Mesenchymal stem cell (in vitro differentiated cells and primary cell): Measurements from ENCODE around the gene ARHGAP12.

ENCODE experiments used
- DNase-seq: peaks from one replicate; pipeline ENCODE4 v3.0.0-alpha.2; 2013
- H2AFZ ChIP-seq: one replicate; pipeline ENCODE4 v1.6.1; 2013; ENCODE audit warnings: low read depth, mild to moderate bottlenecking, control low read depth, inconsistent platforms, low read length, moderate library complexity
- H2AK5ac ChIP-seq: 2 replicates; pipeline ENCODE4 v1.6.1; 2013; ENCODE audit warnings: low read length, moderate library complexity, mild to moderate bottlenecking, inconsistent platforms; ENCODE audit not compliant: severe bottlenecking
- H2BK120ac ChIP-seq: one replicate; pipeline ENCODE4 v1.6.1; 2013; ENCODE audit warnings: low read depth, mild to moderate bottlenecking, inconsistent platforms, low read length, moderate library complexity
- H2BK12ac ChIP-seq, 2 experiments: one replicate each; pipeline ENCODE4 v1.6.1; 2013; ENCODE audit warnings: inconsistent platforms in 2 of 2, low read length in 2 of 2, mild to moderate bottlenecking in 2 of 2, moderate library complexity in 2 of 2, control low read depth in 1 of 2
- H2BK15ac ChIP-seq: one replicate; pipeline ENCODE4 v1.6.1; 2013; ENCODE audit warnings: mild to moderate bottlenecking, low read depth, inconsistent platforms; ENCODE audit not compliant: poor library complexity, severe bottlenecking
- H2BK5ac ChIP-seq: 2 replicates; pipeline ENCODE4 v1.6.1; 2013; ENCODE audit warnings: low read depth, mild to moderate bottlenecking, low read length, control low read depth, inconsistent platforms; ENCODE audit not compliant: poor library complexity, severe bottlenecking
- H3K14ac ChIP-seq, 2 experiments: one replicate each; pipeline ENCODE4 v1.6.1; 2013; ENCODE audit warnings: inconsistent platforms in 2 of 2, low read length in 2 of 2, control low read depth in 1 of 2, mild to moderate bottlenecking in 1 of 2, moderate library complexity in 1 of 2
- H3K18ac ChIP-seq, 2 experiments: one replicate each; pipeline ENCODE4 v1.6.1; 2013; ENCODE audit warnings: inconsistent platforms in 2 of 2, low read length in 2 of 2, control low read depth in 1 of 2, low read depth in 1 of 2, mild to moderate bottlenecking in 1 of 2
- H3K23ac ChIP-seq, 2 experiments: one replicate each; pipeline ENCODE4 v1.6.1; 2013; ENCODE audit warnings: inconsistent platforms in 2 of 2, low read length in 2 of 2, mild to moderate bottlenecking in 2 of 2, moderate library complexity in 2 of 2, control low read depth in 1 of 2
- H3K27ac ChIP-seq: 2 replicates; pipeline ENCODE4 v1.5.1; 2013; ENCODE audit warnings: mild to moderate bottlenecking, moderate library complexity, low read length, control low read depth, inconsistent platforms; ENCODE audit not compliant: poor library complexity, severe bottlenecking
- H3K27me3 ChIP-seq, 2 experiments: 2 replicates each; pipeline versions ENCODE4 v1.6.1 to v1.7.0; 2013; ENCODE audit warnings: low read length in 2 of 2, mild to moderate bottlenecking in 2 of 2, moderate library complexity in 2 of 2, control low read depth in 1 of 2, inconsistent platforms in 1 of 2; ENCODE audit not compliant: control insufficient read depth in 1 of 2, insufficient read depth in 1 of 2
- H3K36me3 ChIP-seq, 2 experiments: 2 replicates each; pipeline versions ENCODE4 v1.6.1 to v1.7.0; 2013; ENCODE audit warnings: low read length in 2 of 2, control low read depth in 1 of 2, inconsistent platforms in 1 of 2, low read depth in 1 of 2, mild to moderate bottlenecking in 1 of 2; ENCODE audit not compliant: insufficient read depth in 2 of 2, control insufficient read depth in 1 of 2
- H3K4ac ChIP-seq, 2 experiments: one replicate each; pipeline ENCODE4 v1.6.1; 2013; ENCODE audit warnings: inconsistent platforms in 2 of 2, low read length in 2 of 2, mild to moderate bottlenecking in 2 of 2, moderate library complexity in 2 of 2, control low read depth in 1 of 2, low read depth in 1 of 2
- H3K4me1 ChIP-seq: 2 replicates; pipeline ENCODE4 v1.6.1; 2013; ENCODE audit warnings: low read depth, low read length, control low read depth; ENCODE audit not compliant: control insufficient read depth, insufficient read depth
- H3K4me2 ChIP-seq: 2 replicates; pipeline ENCODE4 v1.6.1; 2013; ENCODE audit warnings: low read length, mild to moderate bottlenecking, inconsistent platforms; ENCODE audit not compliant: poor library complexity, severe bottlenecking
- H3K4me3 ChIP-seq, 2 experiments: 2 replicates each; pipeline versions ENCODE4 v1.5.1 to v1.7.0; 2013; ENCODE audit warnings: low read length in 2 of 2, mild to moderate bottlenecking in 2 of 2, control low read depth in 1 of 2, low read depth in 1 of 2; ENCODE audit not compliant: insufficient read depth in 1 of 2
- H3K79me1 ChIP-seq: replicated peaks from 2 replicates; pipeline ENCODE4 v1.6.1; 2013; ENCODE audit warnings: mild to moderate bottlenecking, control low read depth, low read length, inconsistent platforms; ENCODE audit not compliant: poor library complexity, severe bottlenecking
- H3K9ac ChIP-seq: 2 replicates; pipeline ENCODE4 v1.7.0; 2013; ENCODE audit warnings: mild to moderate bottlenecking, low read length, moderate library complexity
- H3K9me3 ChIP-seq: 2 replicates; pipeline ENCODE4 v1.7.0; 2013; ENCODE audit warnings: mild to moderate bottlenecking, low read length; ENCODE audit not compliant: control insufficient read depth
- H4K8ac ChIP-seq: one replicate; pipeline ENCODE4 v1.6.1; 2013; ENCODE audit warnings: inconsistent platforms, mild to moderate bottlenecking, low read length, moderate library complexity
- H4K91ac ChIP-seq: one replicate; pipeline ENCODE4 v1.6.1; 2013; ENCODE audit warnings: mild to moderate bottlenecking, low read length, inconsistent platforms
- WGBS: methylation state at CpG from one replicate; pipeline ENCODE4 v1.1.7; 2013; ENCODE audit warnings: mixed read lengths; 5-methylcytosine and 5-hydroxymethylcytosine counted together

The ARHGAP12 gene

GRCh38 chr10:31761156-31761555, 167.5 kb downstream of the ARHGAP12 start:
- Histone ChIP-seq H3K27ac (peak overlapping the region; percentile 96), H3K4me1 (peaks cover 9% of the 10 kb centered on the region), H3K9ac (peak overlapping the region; percentile 89)

GRCh38 chr10:31760674-31761081, 168.0 kb downstream of the ARHGAP12 start:
- H3K27ac ChIP-seq, result peak overlapping the region; percentile 96
- H3K4me2 ChIP-seq, result peak overlapping the region; percentile 78
- no peak overlapping the region for H2AFZ ChIP-seq
- DNase-seq, result peak; percentile 32
- H4K91ac ChIP-seq, result no peak overlapping the region
- H3K9me3 ChIP-seq, result no peaks in the 10 kb centered on the region
- H3K23ac ChIP-seq, result no peak overlapping the region
- peak overlapping the region; percentile 74 to 85 for H3K18ac ChIP-seq
- peak overlapping the region in 1 of 2 experiments; percentile 65 for H3K4me3 ChIP-seq
- H3K79me1 ChIP-seq, result no peaks in the 10 kb centered on the region
- H3K9ac ChIP-seq, result peak overlapping the region; percentile 89
- H2BK12ac ChIP-seq, result peak overlapping the region; percentile 65 to 78
- H3K4me1 ChIP-seq, result peaks cover 9% of the 10 kb centered on the region
- H2BK120ac ChIP-seq, result peak overlapping the region; percentile 74
- no peak overlapping the region for H2BK5ac ChIP-seq
- H3K36me3 ChIP-seq, result no peaks in the 10 kb centered on the region
- peak overlapping the region; percentile 78 for H2AK5ac ChIP-seq
- WGBS, result 54% methylated on average over 8 of the region's 8 CpGs
- no peaks in the 10 kb centered on the region for H3K27me3 ChIP-seq
- peak overlapping the region; percentile 78 for H2BK15ac ChIP-seq
- peak overlapping the region; percentile 58 to 78 for H3K4ac ChIP-seq
- peak overlapping the region; percentile 78 for H4K8ac ChIP-seq
- H3K14ac ChIP-seq, result no peak overlapping the region

More at GRCh38 chr10:31761156-31761555, 167.5 kb downstream of the ARHGAP12 start:
- Histone ChIP-seq H3K23ac (no peak overlapping the region), H2AK5ac (peak overlapping the region; percentile 78), H3K4me3 (peak overlapping the region in 1 of 2 experiments; percentile 65), H3K9me3 (no peaks in the 10 kb centered on the region), H3K27me3 (no peaks in the 10 kb centered on the region), H3K18ac (no peak overlapping the region), H3K4ac (no peak overlapping the region), H2BK15ac (no peak overlapping the region), H2BK12ac (no peak overlapping the region), H2BK120ac (no peak overlapping the region), H4K8ac (peak overlapping the region; percentile 78), H3K79me1 (no peaks in the 10 kb centered on the region), H4K91ac (no peak overlapping the region), H3K14ac (no peak overlapping the region), H2BK5ac (no peak overlapping the region), H3K4me2 (no peak overlapping the region), H2AFZ (no peak overlapping the region), H3K36me3 (no peaks in the 10 kb centered on the region)
- no peak for DNase-seq
- 100% methylated on average over 3 of the region's 3 CpGs for WGBS

- Histone ChIP-seq H3K4ac (peak overlapping the region; percentile 86 to 88), H4K8ac (peak overlapping the region; percentile 88), H3K9ac (peak overlapping the region; percentile 98), H3K36me3 (no peaks in the 10 kb centered on the region), H2AFZ (peak overlapping the region; percentile 1), H2AK5ac (no peak overlapping the region), H3K27ac (peak overlapping the region; percentile 96), H3K18ac (peak overlapping the region; percentile 91 to 98), H3K4me3 (peak overlapping the region; percentile 84 to 87), H2BK15ac (peak overlapping the region; percentile 91), H4K91ac (peak overlapping the region; percentile 80), H3K27me3 (no peaks in the 10 kb centered on the region), H2BK5ac (no peak overlapping the region), H2BK120ac (peak overlapping the region; percentile 78), H3K9me3 (no peaks in the 10 kb centered on the region), H2BK12ac (peak overlapping the region in 1 of 2 experiments; percentile 55), H3K14ac (peak overlapping the region in 1 of 2 experiments; percentile 97), H3K4me1 (peaks cover 13% of the 10 kb centered on the region), H3K79me1 (no peaks in the 10 kb centered on the region), H3K23ac (no peak overlapping the region), H3K4me2 (peak overlapping the region; percentile 97)
- peak; percentile 99 for DNase-seq
- WGBS, result 1% methylated on average over 63 of the region's 63 CpGs
These were observed 168.6 kb downstream of the ARHGAP12 start for GRCh38 chr10:31759799-31760626.

GRCh38 chr10:31759124-31759798, 169.4 kb downstream of the ARHGAP12 start:
- Histone ChIP-seq H2BK5ac (no peak overlapping the region), H3K18ac (peak overlapping the region; percentile 91 to 98), H3K4me2 (peak overlapping the region; percentile 97), H3K4me1 (peaks cover 19% of the 10 kb centered on the region), H3K9ac (peak overlapping the region; percentile 98), H3K4me3 (peak overlapping the region; percentile 84 to 87), H4K91ac (peak overlapping the region; percentile 80), H3K4ac (peak overlapping the region; percentile 86 to 88), H2BK12ac (peak overlapping the region in 1 of 2 experiments; percentile 43), H2BK120ac (peak overlapping the region; percentile 78), H2AFZ (peak overlapping the region; percentile 49), H3K27ac (no peak overlapping the region), H2AK5ac (no peak overlapping the region), H3K27me3 (no peaks in the 10 kb centered on the region), H3K9me3 (no peaks in the 10 kb centered on the region), H2BK15ac (peak overlapping the region; percentile 91), H3K23ac (no peak overlapping the region), H4K8ac (peak overlapping the region; percentile 88), H3K79me1 (no peaks in the 10 kb centered on the region), H3K14ac (peak overlapping the region in 1 of 2 experiments; percentile 97), H3K36me3 (no peaks in the 10 kb centered on the region)
- 5% methylated on average over 28 of the region's 36 CpGs for WGBS
- peak; percentile 72 for DNase-seq
